ENCODE measurements around the gene LRRN3. TPM values are rescaled to one million over a fixed set of nuclear protein-coding genes. Genes with fewer than 3 reads are reported as not detected.

Gene LRRN3
- total and polyA plus RNA-seq, 10 of the 15 experiments (the other 5 are each of a cell fraction or from before 2014, with no cell fraction given): 0.02 to 0.24 (median 0.11) TPM; not detected in 3

GRCh38 chr7:111057066-111057465 lies 33.9 kb upstream of the LRRN3 start:
- CTCF ChIA-PET: no interaction called here
- 50% methylated on average over 4 of the region's 4 CpGs for whole genome bisulfite sequencing (ENCODE audit: insufficient coverage, insufficient replicate concordance, low lambda C conversion rate, missing lambda C conversion rate)
- Histone ChIP-seq H3K79me2 (ENCODE audit: control insufficient read depth, insufficient read depth, low read length) (no peaks in the 10 kb centered on the region), H4K20me1 (ENCODE audit: control insufficient read depth, insufficient read depth) (no peaks in the 10 kb centered on the region), H3K4me2 (ENCODE audit: control insufficient read depth, insufficient read depth) (no peak overlapping the region), H3K27me3 (replicated peaks in 1 of 2; ENCODE audit: control insufficient read depth in 2 of 2, insufficient read depth in 2 of 2, low read length in 1 of 2) (no peaks in the 10 kb centered on the region), H3K9ac (ENCODE audit: control insufficient read depth, insufficient read depth, low read length) (no peak overlapping the region), H2AFZ (ENCODE audit: control insufficient read depth, low read depth, low read length) (no peak overlapping the region), H3K36me3 (ENCODE audit: control insufficient read depth in 2 of 2, insufficient read depth in 2 of 2, low read length in 1 of 2) (no peaks in the 10 kb centered on the region), H3K4me3 (no peak overlapping the region), H3K27ac (ENCODE audit: control insufficient read depth, insufficient read depth) (no peak overlapping the region), H3K9me3 (replicated peaks; ENCODE audit: control insufficient read depth, insufficient read depth, low read length) (no peaks in the 10 kb centered on the region; the same call in 1 of the 3 replicates), H3K4me1 (ENCODE audit: control insufficient read depth, insufficient read depth, low read length) (no peaks in the 10 kb centered on the region)
- in situ Hi-C loops (cut with MboI) (no loop called here), intact Hi-C loops (cut with micrococcal nuclease; ENCODE audit: unreplicated experiment) (no loop called here)
- ATAC-seq (no peak), DNase-seq (ENCODE audit: low read depth, low spot score) (no peak), FAIRE-seq (no peak)
- no TSS peak for BruUV-seq (replicated peaks)
- POLR2A ChIA-PET: no interaction called here
- TF ChIP-seq ZBTB11 (CRISPR knock-in tag; IDR thresholded peaks at IDR 0.05) (no peak), SUZ12 (IDR thresholded peaks at IDR 0.05; ENCODE audit: unreplicated experiment) (no peak), ETV6 (conservative IDR thresholded peaks at IDR 0.05 in 1 of 2, IDR thresholded peaks at IDR 0.05 in 1 of 2; ENCODE audit: borderline replicate concordance in 1 of 2, low read depth in 1 of 2) (no peak), SMARCA5 (IDR thresholded peaks at IDR 0.05) (no peak)
- TF ChIP-seq, protein P1, sequence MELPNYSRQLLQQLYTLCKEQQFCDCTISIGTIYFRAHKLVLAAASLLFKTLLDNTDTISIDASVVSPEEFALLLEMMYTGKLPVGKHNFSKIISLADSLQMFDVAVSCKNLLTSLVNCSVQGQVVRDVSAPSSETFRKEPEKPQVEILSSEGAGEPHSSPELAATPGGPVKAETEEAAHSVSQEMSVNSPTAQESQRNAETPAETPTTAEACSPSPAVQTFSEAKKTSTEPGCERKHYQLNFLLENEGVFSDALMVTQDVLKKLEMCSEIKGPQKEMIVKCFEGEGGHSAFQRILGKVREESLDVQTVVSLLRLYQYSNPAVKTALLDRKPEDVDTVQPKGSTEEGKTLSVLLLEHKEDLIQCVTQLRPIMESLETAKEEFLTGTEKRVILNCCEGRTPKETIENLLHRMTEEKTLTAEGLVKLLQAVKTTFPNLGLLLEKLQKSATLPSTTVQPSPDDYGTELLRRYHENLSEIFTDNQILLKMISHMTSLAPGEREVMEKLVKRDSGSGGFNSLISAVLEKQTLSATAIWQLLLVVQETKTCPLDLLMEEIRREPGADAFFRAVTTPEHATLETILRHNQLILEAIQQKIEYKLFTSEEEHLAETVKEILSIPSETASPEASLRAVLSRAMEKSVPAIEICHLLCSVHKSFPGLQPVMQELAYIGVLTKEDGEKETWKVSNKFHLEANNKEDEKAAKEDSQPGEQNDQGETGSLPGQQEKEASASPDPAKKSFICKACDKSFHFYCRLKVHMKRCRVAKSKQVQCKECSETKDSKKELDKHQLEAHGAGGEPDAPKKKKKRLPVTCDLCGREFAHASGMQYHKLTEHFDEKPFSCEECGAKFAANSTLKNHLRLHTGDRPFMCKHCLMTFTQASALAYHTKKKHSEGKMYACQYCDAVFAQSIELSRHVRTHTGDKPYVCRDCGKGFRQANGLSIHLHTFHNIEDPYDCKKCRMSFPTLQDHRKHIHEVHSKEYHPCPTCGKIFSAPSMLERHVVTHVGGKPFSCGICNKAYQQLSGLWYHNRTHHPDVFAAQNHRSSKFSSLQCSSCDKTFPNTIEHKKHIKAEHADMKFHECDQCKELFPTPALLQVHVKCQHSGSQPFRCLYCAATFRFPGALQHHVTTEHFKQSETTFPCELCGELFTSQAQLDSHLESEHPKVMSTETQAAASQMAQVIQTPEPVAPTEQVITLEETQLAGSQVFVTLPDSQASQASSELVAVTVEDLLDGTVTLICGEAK (IDR thresholded peaks at IDR 0.05; ENCODE audit: borderline replicate concordance): no peak
- RAD21 ChIA-PET (ENCODE audit: unreplicated experiment): no interaction called here
- SMC1A ChIA-PET (ENCODE audit: uncharacterized antibody, unreplicated experiment): no interaction called here

Data from GM12878 (cell line).